ENCODE measurements around the gene DIAPH1.

DNA sequence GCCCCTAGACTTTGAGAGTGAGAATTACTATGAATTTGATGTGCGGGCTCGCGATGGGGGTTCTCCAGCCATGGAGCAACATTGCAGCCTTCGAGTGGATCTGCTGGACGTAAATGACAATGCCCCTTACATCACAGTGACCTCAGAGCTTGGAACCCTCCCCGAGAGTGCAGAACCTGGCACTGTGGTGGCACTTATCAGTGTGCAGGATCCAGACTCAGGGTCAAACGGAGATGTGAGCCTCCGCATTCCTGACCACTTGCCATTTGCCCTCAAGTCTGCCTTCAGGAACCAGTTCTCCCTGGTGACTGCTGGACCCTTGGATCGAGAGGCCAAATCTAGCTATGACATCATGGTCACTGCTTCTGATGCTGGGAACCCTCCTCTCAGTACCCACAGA, 132.7 kb downstream of the DIAPH1 start:
- TF ChIP-seq, protein P1, sequence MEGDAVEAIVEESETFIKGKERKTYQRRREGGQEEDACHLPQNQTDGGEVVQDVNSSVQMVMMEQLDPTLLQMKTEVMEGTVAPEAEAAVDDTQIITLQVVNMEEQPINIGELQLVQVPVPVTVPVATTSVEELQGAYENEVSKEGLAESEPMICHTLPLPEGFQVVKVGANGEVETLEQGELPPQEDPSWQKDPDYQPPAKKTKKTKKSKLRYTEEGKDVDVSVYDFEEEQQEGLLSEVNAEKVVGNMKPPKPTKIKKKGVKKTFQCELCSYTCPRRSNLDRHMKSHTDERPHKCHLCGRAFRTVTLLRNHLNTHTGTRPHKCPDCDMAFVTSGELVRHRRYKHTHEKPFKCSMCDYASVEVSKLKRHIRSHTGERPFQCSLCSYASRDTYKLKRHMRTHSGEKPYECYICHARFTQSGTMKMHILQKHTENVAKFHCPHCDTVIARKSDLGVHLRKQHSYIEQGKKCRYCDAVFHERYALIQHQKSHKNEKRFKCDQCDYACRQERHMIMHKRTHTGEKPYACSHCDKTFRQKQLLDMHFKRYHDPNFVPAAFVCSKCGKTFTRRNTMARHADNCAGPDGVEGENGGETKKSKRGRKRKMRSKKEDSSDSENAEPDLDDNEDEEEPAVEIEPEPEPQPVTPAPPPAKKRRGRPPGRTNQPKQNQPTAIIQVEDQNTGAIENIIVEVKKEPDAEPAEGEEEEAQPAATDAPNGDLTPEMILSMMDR (IDR thresholded peaks at IDR 0.05; ENCODE audit: low read depth, low read length, missing input control): no peak
- TF ChIP-seq JUND (IDR thresholded peaks at IDR 0.05) (no peak), EGR1 (IDR thresholded peaks at IDR 0.05; ENCODE audit: low read depth in 2 of 2) (no peak)
- TF ChIP-seq, protein P2, sequence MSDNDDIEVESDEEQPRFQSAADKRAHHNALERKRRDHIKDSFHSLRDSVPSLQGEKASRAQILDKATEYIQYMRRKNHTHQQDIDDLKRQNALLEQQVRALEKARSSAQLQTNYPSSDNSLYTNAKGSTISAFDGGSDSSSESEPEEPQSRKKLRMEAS (IDR thresholded peaks at IDR 0.05): no peak
- TF ChIP-seq, protein P3, sequence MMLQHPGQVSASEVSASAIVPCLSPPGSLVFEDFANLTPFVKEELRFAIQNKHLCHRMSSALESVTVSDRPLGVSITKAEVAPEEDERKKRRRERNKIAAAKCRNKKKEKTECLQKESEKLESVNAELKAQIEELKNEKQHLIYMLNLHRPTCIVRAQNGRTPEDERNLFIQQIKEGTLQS (IDR thresholded peaks at IDR 0.05): no peak

All from liver (tissue), 3 donors.